ENCODE results near the gene LDLRAD4.

GRCh38 chr18:13499803-13500202, 281.2 kb downstream of the LDLRAD4 start:
- TF ChIP-seq GATA2 (IDR thresholded peaks at IDR 0.05; ENCODE audit: low read depth, low read length) (no peak), GATA3 (IDR thresholded peaks at IDR 0.05; ENCODE audit: low read depth, low read length) (no peak)
